ENCODE results near the gene AMZ1.

DNA sequence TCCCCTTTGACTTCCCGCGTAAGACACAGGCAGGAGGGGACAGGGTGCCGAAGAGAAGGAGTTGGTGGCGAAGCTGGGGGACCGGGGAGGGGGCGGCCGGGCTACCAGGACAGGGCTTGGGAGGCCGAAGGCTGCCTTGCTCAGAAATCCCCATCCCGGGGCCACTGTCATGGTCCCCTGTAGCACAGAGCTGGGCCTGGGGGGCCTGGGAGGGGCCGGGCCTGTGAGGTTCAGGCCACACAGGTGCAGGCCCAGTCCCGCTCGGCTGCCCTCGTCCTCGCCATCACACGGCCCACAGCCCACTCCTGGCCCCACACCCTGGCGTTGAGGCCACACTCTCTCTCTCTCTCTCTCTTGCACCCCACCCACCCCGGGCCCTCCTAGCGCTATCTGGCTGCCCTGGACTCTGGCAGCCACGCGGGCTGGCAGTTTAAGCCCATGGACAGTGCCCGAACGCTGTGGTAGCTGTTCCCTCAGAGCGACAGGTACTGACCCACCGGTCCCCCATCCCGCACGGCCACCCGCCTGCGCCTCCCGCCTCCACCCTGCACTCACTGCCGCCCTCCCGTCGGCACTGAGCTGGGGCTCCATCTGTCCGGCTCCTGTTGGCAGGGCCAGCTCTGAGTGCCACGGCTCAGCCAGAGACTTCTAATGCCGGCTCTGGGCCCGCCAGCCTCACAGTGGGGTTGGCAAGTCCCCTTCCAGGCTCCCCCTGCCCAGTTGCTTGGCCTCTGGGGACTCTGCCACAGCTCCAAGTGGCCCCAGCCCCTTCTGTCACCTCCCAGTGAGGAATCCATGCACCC is 28.2 kb upstream of the AMZ1 start:
- no peak for TF ChIP-seq SPI1 (IDR thresholded peaks at IDR 0.05; ENCODE audit: low read depth, low read length)
- no peak for TF ChIP-seq POLR2AphosphoS5 (IDR thresholded peaks at IDR 0.05; ENCODE audit: low read depth, low read length)

Measured in GM12891 (cell line).